GM13976 (cell line): ENCODE measurements around the gene FAM83F.

Experiments used
- DNase-seq: peaks from one replicate; pipeline ENCODE4 v3.0.0; 2012; ENCODE audit warnings: low spot score
- in situ Hi-C: fragments of 300-500 bp; cut with MboI; formaldehyde crosslinking; loops from one replicate; pipeline ENCODE4 v1.12.0; 2022; ENCODE audit warnings: low sequenced_read_pairs, mixed read lengths, inconsistent platforms; ENCODE audit not compliant: unreplicated experiment
- TF ChIP-seq, protein P1 (sequence below): IDR thresholded peaks from 2 replicates; pipeline ENCODE4 v1.5.1; 2012; ENCODE audit warnings: borderline replicate concordance, mild to moderate bottlenecking; ENCODE audit not compliant: insufficient read depth; ENCODE audit errors: extremely low read depth, missing control alignments, control extremely low read depth

FAM83F gene

DNA sequence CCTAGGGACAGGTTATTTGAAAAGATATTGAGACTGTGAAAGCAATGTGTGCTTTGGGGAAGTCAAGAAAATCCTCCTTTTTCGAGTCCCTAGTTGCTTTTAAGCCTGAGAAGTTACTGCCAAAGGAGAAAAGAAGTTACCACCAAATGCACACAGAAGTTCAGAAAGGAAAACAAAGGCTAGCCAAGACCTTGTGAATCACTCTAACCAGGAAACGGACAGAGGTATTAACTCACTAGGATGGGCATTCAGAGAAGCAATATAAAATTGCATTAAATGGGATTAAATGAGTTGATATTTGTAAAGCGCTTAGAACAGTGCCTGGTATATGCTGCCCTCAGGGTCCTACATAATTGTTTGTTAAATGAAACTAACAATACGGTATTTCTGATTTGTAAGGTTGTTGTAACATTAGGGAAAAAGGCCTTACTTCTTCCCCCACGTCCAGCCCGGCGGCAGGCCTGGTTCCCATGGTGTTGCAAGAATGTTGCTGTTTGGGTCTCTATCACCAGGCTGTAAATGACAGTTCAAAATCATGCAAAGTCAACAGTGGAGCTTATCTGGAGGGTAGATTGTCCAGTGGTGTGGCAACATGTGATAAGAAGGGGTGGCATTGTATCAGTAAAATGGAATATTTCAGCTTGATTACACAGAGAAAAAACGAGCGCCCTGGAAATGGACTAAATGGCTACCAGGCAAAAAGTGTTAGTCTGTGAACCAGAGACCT, 27.5 kb upstream of the FAM83F start:
- TF ChIP-seq, protein P1, sequence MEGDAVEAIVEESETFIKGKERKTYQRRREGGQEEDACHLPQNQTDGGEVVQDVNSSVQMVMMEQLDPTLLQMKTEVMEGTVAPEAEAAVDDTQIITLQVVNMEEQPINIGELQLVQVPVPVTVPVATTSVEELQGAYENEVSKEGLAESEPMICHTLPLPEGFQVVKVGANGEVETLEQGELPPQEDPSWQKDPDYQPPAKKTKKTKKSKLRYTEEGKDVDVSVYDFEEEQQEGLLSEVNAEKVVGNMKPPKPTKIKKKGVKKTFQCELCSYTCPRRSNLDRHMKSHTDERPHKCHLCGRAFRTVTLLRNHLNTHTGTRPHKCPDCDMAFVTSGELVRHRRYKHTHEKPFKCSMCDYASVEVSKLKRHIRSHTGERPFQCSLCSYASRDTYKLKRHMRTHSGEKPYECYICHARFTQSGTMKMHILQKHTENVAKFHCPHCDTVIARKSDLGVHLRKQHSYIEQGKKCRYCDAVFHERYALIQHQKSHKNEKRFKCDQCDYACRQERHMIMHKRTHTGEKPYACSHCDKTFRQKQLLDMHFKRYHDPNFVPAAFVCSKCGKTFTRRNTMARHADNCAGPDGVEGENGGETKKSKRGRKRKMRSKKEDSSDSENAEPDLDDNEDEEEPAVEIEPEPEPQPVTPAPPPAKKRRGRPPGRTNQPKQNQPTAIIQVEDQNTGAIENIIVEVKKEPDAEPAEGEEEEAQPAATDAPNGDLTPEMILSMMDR = no peak
- in situ Hi-C loops = no loop called here
- DNase-seq = no peak

DNA sequence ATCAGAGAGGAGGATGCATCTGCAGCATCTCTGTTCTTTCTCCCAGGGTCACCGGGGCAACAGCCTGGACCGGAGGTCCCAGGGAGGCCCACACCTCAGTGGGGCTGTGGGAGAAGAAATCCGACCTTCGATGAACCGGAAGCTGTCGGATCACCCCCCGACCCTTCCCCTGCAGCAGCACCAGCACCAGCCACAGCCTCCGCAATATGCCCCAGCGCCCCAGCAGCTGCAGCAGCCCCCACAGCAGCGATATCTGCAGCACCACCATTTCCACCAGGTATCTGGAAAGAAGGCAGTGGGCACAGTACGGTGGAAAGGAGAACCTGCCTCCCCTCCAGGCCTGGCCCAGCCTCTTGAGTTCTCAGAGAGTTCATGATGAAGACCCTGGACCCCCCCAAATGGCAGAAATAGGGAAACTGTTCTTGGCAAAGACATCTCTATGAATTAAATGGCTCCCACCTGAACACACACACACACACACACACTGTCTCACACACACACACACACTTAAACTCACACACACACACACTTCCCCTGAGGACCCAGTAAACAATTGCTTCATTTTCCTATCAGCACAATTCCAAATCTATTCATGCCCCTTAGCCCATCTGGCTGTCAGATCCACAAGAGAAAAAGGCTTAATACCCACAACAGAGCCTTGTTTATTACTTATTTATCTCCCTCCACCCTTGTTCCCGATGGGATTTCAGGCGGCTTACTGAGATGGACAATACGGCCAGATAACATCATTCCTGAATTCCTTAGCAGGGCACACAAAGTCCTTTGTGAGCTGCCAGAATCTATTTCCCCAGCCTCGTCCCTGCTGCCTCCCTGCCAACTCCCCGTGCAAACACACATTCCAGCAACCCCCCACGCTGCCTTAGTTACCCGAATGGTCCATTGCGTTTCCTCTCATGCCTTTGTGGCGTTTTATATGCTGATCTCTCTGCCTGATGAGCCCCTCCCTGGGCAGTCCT, 26.5 kb upstream of the FAM83F start:
- TF ChIP-seq, protein P1 = no peak
- in situ Hi-C loops = no loop called here
- DNase-seq = no peak

DNA sequence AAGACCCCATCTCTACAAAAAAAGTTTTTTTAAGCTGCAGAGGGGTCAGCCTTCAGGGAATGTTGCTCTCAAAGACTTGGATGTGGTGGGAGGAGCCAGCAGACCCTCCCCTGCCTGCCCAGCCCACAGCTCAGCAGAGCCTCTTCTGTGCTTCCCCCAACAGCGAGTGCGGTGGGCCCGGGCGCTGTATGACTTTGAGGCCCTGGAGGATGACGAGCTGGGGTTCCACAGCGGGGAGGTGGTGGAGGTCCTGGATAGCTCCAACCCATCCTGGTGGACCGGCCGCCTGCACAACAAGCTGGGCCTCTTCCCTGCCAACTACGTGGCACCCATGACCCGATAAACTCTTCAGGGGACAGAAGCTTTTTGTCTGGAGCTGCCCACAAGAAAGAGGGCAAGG, 24.0 kb upstream of the FAM83F start:
- DNase-seq = no peak
- TF ChIP-seq, protein P1 = no peak
- in situ Hi-C loops = no loop called here

DNA sequence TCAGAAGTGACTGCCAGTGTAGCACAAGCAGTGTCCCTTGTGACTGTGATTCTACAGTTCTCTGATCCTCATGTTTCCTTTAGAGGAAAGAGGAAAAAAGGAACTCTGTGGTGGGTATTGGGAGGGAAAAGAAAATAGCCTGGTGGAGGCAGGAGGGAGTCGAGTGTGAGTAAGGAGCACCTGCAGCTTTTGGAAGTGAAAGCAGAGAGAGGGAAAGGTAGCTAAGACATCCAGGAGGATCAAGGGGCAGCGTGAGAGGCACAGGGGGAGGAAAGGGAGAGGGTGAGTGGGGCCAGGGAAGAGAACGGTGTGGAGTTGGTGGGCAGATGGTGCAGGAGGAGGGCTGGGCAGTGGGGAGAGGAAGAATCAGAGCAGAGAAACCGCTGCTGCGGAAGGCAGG, 22.1 kb upstream of the FAM83F start:
- DNase-seq = no peak
- TF ChIP-seq, protein P1 = no peak

DNA sequence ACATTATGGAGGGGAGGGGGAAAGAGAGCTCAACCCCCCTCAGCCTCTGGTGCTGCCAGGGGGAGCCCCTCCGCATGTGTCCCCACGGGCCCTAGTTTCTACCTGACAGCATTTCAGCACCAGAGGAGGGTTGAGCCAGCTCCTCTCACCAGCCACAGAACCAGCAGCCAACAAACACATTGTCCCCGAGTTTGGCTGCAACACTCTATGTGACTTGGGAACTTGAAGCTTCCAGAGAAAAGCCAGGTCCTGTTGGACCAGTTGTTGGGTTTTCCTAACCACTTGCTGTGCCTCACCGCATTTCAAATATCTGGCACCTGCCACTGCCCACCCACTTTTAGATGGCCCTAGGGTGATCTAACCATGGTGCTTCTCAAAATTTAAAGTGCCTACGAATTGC, 21.1 kb upstream of the FAM83F start:
- TF ChIP-seq, protein P1 = no peak
- in situ Hi-C loops = no loop called here
- DNase-seq = no peak

More for the DNA sequence above, 22.1 kb upstream of the FAM83F start:
- in situ Hi-C loops = no loop called here

DNA sequence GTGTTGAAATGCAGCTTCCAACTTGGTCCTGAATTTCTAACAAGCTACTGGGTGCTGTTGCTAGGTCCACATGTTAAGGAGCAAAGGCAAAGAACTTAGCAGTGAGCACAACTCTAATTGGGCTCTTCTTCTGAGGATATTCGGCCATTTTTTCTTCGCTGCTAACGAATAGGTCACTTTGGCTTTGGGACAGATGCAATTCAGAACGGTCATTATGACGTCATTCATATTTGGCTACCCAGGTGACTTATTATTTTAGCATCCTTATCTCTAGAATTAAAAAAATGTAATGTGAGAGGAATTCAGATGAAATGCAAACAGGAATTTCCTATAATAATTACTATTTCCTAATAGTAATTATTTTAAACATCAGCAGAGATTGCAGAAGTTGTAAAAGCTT, 20.7 kb upstream of the FAM83F start:
- in situ Hi-C loops = no loop called here

More for the DNA sequence above, 20.7 kb upstream of the FAM83F start:
- no peak for DNase-seq
- TF ChIP-seq, protein P1 = no peak
